ENCODE measurements around the gene EFNB2. TPM values are rescaled to one million over a fixed set of nuclear protein-coding genes. Genes with fewer than 3 reads are reported as not detected.

Gene EFNB2
- total RNA-seq, 2 donors from 2014 or later = 27.2 to 45.2 TPM

DNA sequence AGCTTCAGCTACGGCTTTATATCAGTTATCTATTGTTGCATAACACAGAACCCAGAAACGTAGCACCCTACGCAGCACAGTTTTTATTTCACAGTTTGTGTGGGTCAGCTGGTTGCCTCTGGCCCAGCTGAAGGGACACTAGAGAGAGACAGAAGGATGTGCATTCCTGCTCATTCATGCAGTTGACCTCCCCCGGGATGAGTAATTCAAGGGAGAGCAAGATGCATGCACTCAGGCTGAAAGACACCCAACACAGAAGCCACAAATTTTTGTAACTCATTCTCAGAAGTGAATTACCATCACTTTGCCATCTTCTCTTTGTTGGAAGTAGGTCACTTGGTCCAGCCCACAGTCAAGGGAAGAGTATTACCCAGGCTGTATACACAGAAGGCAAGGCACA is 89.5 kb downstream of the EFNB2 start:
- Histone ChIP-seq H3K4me1 (ENCODE audit: control insufficient read depth in 1 of 2, low read depth in 2 of 2) (peaks cover 0 to 7% of the 10 kb centered on the region in 2 donors), H3K27ac (no peak overlapping the region), H3K36me3 (no peaks in the 10 kb centered on the region), H3K9me3 (no peaks in the 10 kb centered on the region), H3K27me3 (replicated peaks; ENCODE audit: insufficient read depth) (no peaks in the 10 kb centered on the region), H3K4me3 (no peak overlapping the region)
- DNase-seq (ENCODE audit: low spot score) = no peak
- no peak for ATAC-seq (ENCODE audit: insufficient number of reproducible peaks, low FRiP score, low read depth)
- TF ChIP-seq, protein P1, sequence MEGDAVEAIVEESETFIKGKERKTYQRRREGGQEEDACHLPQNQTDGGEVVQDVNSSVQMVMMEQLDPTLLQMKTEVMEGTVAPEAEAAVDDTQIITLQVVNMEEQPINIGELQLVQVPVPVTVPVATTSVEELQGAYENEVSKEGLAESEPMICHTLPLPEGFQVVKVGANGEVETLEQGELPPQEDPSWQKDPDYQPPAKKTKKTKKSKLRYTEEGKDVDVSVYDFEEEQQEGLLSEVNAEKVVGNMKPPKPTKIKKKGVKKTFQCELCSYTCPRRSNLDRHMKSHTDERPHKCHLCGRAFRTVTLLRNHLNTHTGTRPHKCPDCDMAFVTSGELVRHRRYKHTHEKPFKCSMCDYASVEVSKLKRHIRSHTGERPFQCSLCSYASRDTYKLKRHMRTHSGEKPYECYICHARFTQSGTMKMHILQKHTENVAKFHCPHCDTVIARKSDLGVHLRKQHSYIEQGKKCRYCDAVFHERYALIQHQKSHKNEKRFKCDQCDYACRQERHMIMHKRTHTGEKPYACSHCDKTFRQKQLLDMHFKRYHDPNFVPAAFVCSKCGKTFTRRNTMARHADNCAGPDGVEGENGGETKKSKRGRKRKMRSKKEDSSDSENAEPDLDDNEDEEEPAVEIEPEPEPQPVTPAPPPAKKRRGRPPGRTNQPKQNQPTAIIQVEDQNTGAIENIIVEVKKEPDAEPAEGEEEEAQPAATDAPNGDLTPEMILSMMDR (IDR thresholded peaks at IDR 0.05) = no peak

DNA sequence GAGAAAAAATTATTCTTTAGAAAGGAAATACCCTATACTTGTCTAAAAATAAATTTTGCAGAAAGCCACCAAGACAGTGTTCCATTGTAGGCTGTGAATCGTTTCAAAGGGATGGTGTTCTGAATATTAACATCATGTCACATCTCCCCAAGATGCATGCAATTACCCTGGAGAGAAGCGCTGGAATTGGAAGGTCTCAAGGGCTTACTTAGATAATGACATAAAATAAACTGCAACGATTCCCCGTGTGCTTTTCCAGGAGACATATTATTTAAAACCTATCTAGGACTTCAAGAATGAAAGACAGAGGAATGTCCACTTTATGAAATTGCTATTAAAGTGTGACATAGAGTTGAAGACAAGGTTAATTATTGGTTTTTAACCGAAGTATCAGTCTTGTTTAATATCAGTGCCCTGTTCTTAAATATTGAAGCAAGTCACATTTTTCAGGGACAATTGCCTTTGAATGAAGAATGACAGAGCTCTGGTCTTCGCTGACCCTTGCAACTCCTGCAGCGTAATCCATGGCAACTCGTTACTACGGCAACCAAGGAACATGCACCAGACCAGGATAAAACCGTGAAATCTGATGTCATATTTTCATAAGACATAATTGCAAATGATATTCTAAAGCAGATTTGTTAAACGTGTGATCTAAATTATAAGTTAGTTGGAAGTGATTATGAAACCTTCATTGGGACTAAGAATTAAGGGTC is 91.7 kb downstream of the EFNB2 start:
- no peaks in the 10 kb centered on the region for H3K9me3 ChIP-seq
- H3K4me3 ChIP-seq = no peak overlapping the region
- no peak overlapping the region for H3K27ac ChIP-seq
- DNase-seq (ENCODE audit: low spot score) (no peak), ATAC-seq (ENCODE audit: insufficient number of reproducible peaks, low FRiP score, low read depth) (no peak)
- H3K4me1 ChIP-seq (ENCODE audit: control insufficient read depth in 1 of 2, low read depth in 2 of 2) = peaks cover 0 to 7% of the 10 kb centered on the region in 2 donors
- H3K36me3 ChIP-seq = no peaks in the 10 kb centered on the region
- H3K27me3 ChIP-seq (replicated peaks; ENCODE audit: insufficient read depth) = no peaks in the 10 kb centered on the region
- TF ChIP-seq, protein P1 (IDR thresholded peaks at IDR 0.05) = no peak

DNA sequence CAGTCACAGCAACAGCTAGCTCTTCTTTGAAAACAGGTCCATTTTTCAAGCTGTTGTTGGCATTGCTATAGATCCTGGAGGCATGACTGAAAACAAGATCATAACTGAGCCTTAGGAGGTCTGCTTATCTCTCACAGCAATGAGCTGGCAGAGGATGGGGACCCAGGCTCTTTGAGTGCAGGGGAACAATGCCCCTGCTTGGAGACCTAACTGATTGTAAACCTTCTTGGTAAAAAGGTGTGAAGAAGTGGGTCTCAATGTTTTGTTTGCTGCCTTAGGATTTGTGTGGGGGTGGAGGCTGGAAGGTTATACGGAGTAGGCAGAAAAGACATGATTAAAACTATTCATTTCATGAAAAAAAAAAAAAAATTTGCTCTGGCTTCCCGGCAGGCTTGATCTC is 94.6 kb downstream of the EFNB2 start:
- Histone ChIP-seq H3K9me3 (no peaks in the 10 kb centered on the region), H3K4me1 (ENCODE audit: control insufficient read depth in 1 of 2, low read depth in 2 of 2) (peaks cover 0 to 7% of the 10 kb centered on the region in 2 donors), H3K27me3 (replicated peaks; ENCODE audit: insufficient read depth) (no peaks in the 10 kb centered on the region), H3K4me3 (no peak overlapping the region), H3K36me3 (no peaks in the 10 kb centered on the region), H3K27ac (no peak overlapping the region)
- TF ChIP-seq, protein P1 (IDR thresholded peaks at IDR 0.05) = no peak
- no peak for DNase-seq (ENCODE audit: low spot score)
- ATAC-seq (ENCODE audit: insufficient number of reproducible peaks, low FRiP score, low read depth) = no peak

Other genes starting within 250 kb of the EFNB2 start
- gene ARGLU1, start 32.5 kb upstream of the EFNB2 start, total RNA-seq = 100 to 1,000 TPM; 112 to 159 TPM

Data from thoracic aorta (tissue), 2 donors.